Measurements from ENCODE around the gene CDX1. TPM values are rescaled to one million over a fixed set of nuclear protein-coding genes. Genes with fewer than 3 reads are reported as not detected.

Gene CDX1
- total RNA-seq (54.6 and 58.2 TPM in 2 replicates), polyA plus RNA-seq (43.3 and 46.9 TPM in 2 replicates)

DNA sequence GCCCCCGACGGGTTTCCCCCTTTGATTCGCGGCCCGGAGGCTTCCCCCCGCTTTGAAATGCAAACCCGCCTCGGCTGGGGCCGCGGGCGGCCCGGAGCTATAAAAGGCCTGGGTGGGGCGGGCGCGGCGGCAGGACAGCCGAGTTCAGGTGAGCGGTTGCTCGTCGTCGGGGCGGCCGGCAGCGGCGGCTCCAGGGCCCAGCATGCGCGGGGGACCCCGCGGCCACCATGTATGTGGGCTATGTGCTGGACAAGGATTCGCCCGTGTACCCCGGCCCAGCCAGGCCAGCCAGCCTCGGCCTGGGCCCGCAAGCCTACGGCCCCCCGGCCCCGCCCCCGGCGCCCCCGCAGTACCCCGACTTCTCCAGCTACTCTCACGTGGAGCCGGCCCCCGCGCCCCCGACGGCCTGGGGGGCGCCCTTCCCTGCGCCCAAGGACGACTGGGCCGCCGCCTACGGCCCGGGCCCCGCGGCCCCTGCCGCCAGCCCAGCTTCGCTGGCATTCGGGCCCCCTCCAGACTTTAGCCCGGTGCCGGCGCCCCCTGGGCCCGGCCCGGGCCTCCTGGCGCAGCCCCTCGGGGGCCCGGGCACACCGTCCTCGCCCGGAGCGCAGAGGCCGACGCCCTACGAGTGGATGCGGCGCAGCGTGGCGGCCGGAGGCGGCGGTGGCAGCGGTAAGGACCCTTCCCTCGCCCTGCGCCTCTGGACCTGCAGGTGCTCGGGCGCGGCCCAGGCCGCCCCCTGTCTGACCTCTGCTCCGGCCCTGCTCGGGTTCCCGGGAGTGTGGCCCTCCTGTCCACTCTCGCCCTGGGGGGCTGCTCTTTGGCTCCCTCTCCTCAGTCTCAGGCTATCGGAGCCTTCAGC is at the start of gene CDX1:
Gene CDX1, plus strand, starts transcription at position 129 of the 862 bp plus-strand sequence. Its CDS starts 99 bp downstream, at position 228.
- no peaks in the 10 kb centered on the region for H3K36me3 ChIP-seq (replicated peaks; ENCODE audit: insufficient read depth, low read depth)
- H3K4me2 ChIP-seq = peak within 1 kb of the TSS; percentile 63
- H3K9me2 ChIP-seq (replicated peaks; ENCODE audit: insufficient read depth) = no peaks in the 10 kb centered on the region
- no peak for DNase-seq (ENCODE audit: low spot score)
- peaks cover 9% of the 10 kb centered on the region for H3K79me2 ChIP-seq
- H3K4me1 ChIP-seq (ENCODE audit: insufficient read depth) = peaks cover 39% of the 10 kb centered on the region
- WGBS (ENCODE audit: low lambda C conversion rate, missing lambda C conversion rate) = 40% methylated on average over 51 of the region's 93 CpGs
- no peaks in the 10 kb centered on the region for H3K9me3 ChIP-seq (ENCODE audit: low read depth)
- peaks cover 5% of the 10 kb centered on the region for H3K27me3 ChIP-seq
- no peaks in the 10 kb centered on the region for H4K20me1 ChIP-seq (ENCODE audit: insufficient read depth, poor library complexity, severe bottlenecking)
- no peak within 1 kb of the TSS for H3K4me3 ChIP-seq
- TF ChIP-seq EZH2 (IDR thresholded peaks at IDR 0.05; ENCODE audit: borderline replicate concordance) (peak; percentile 73), EZH2phosphoT487 (IDR thresholded peaks at IDR 0.05; ENCODE audit: low read depth, severe bottlenecking, unreplicated experiment) (no peak)
- TF ChIP-seq, protein P1, sequence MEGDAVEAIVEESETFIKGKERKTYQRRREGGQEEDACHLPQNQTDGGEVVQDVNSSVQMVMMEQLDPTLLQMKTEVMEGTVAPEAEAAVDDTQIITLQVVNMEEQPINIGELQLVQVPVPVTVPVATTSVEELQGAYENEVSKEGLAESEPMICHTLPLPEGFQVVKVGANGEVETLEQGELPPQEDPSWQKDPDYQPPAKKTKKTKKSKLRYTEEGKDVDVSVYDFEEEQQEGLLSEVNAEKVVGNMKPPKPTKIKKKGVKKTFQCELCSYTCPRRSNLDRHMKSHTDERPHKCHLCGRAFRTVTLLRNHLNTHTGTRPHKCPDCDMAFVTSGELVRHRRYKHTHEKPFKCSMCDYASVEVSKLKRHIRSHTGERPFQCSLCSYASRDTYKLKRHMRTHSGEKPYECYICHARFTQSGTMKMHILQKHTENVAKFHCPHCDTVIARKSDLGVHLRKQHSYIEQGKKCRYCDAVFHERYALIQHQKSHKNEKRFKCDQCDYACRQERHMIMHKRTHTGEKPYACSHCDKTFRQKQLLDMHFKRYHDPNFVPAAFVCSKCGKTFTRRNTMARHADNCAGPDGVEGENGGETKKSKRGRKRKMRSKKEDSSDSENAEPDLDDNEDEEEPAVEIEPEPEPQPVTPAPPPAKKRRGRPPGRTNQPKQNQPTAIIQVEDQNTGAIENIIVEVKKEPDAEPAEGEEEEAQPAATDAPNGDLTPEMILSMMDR (IDR thresholded peaks at IDR 0.05; ENCODE audit: poor library complexity) = no peak
- H2AFZ ChIP-seq = peak within 1 kb of the TSS; percentile 56
- peak within 1 kb of the TSS; percentile 51 for H3K27ac ChIP-seq

DNA sequence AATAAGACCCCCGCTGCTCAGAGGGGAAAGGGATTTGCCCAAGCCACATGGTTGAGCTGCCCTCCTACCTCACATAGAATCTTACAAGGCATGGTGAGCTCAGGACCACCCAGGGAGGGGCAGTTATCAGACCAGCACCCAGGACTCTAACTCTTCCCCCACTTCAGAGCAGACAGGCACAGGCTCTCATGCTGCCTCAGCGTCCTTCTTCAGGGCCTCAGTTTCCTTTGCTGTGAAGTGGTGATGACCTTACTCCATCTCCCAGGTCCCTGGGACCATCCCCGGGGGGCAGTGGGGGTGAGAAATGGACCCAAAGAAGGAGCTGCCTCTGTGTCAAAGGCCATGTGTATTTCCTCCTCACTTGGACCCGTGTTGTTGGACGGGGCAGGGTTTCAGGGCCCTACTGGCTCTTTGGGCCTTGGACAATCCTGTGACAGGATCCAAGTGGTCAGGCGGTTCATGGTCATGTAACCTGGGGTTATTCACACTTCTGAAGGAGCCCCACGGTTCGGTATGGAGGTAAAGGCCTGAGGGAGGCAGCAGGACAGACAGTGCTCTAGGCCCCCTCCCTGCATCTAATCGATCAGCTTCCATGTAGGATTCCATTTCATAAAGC is 48.5 kb upstream of the CDX1 start:
- Histone ChIP-seq H3K36me3 (replicated peaks; ENCODE audit: insufficient read depth, low read depth) (no peaks in the 10 kb centered on the region), H3K27ac (no peak overlapping the region), H3K27me3 (no peaks in the 10 kb centered on the region), H2AFZ (no peak overlapping the region), H3K4me1 (ENCODE audit: insufficient read depth) (peaks cover 9% of the 10 kb centered on the region), H3K9me3 (ENCODE audit: low read depth) (no peaks in the 10 kb centered on the region), H3K9me2 (replicated peaks; ENCODE audit: insufficient read depth) (no peaks in the 10 kb centered on the region), H4K20me1 (ENCODE audit: insufficient read depth, poor library complexity, severe bottlenecking) (no peaks in the 10 kb centered on the region), H3K4me2 (no peak overlapping the region), H3K4me3 (no peak overlapping the region), H3K79me2 (no peaks in the 10 kb centered on the region)
- DNase-seq (ENCODE audit: low spot score) = no peak
- TF ChIP-seq EZH2phosphoT487 (IDR thresholded peaks at IDR 0.05; ENCODE audit: low read depth, severe bottlenecking, unreplicated experiment) (no peak), EZH2 (IDR thresholded peaks at IDR 0.05; ENCODE audit: borderline replicate concordance) (no peak)
- TF ChIP-seq, protein P1 (IDR thresholded peaks at IDR 0.05; ENCODE audit: poor library complexity) = no peak
- 92% methylated on average over 9 of the region's 9 CpGs for WGBS (ENCODE audit: low lambda C conversion rate, missing lambda C conversion rate)

DNA sequence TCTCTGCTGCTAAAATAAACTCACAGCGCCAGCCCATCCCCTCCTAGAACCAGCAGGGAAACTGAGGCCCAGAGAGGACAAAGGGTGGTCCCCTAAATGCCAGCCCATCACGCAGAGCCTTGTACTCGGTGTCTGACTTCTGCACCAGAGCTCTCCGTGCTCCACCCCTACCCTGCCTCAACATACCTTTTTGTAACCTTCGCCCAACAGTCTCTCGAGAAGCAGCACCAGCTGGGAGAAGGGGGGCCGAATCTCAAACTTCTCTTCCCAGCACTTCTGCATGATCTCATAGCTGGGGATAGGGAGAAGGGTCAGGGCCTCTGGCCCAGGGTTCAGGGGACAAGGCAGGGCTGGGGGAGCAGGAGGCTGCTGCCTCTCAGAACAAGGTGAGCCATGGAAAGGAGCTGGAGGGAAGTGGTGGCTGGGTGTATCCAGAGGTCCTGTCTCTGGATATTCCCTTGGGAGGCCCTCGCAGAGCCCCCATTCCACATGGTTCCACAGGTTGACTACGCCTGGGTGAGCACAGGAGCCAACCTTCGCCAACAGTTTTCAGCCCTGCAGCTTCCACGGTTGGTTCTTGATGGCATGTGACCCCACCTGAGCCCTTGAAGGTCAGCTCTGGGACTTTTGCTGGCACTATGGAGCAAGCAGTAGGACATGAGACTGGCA is 47.9 kb upstream of the CDX1 start:
- Histone ChIP-seq H3K79me2 (no peaks in the 10 kb centered on the region), H3K4me2 (no peak overlapping the region), H3K9me3 (ENCODE audit: low read depth) (no peaks in the 10 kb centered on the region), H3K4me1 (ENCODE audit: insufficient read depth) (peaks cover 4% of the 10 kb centered on the region), H2AFZ (no peak overlapping the region), H3K4me3 (no peak overlapping the region), H3K36me3 (replicated peaks; ENCODE audit: insufficient read depth, low read depth) (no peaks in the 10 kb centered on the region), H3K27ac (no peak overlapping the region), H4K20me1 (ENCODE audit: insufficient read depth, poor library complexity, severe bottlenecking) (no peaks in the 10 kb centered on the region), H3K27me3 (no peaks in the 10 kb centered on the region), H3K9me2 (replicated peaks; ENCODE audit: insufficient read depth) (no peaks in the 10 kb centered on the region)
- 94% methylated on average over 11 of the region's 11 CpGs for WGBS (ENCODE audit: low lambda C conversion rate, missing lambda C conversion rate)
- no peak for DNase-seq (ENCODE audit: low spot score)
- TF ChIP-seq, protein P1 (IDR thresholded peaks at IDR 0.05; ENCODE audit: poor library complexity) = no peak
- no peak for TF ChIP-seq EZH2 (IDR thresholded peaks at IDR 0.05; ENCODE audit: borderline replicate concordance)
- TF ChIP-seq EZH2phosphoT487 (IDR thresholded peaks at IDR 0.05; ENCODE audit: low read depth, severe bottlenecking, unreplicated experiment) = no peak

Data from hepatocyte (in vitro differentiated cells).